GM21576 (cell line): ENCODE results near the gene LRRC55.

Source experiments
- ATAC-seq: cut with Tn5 transposase; IDR thresholded peaks from one replicate; pipeline ENCODE4 v1.9.1; 2021; ENCODE audit warnings: mild to moderate bottlenecking, moderate library complexity; ENCODE audit not compliant: unreplicated experiment

The LRRC55 gene

GRCh38 chr11:57199330-57199729, 17.6 kb downstream of the LRRC55 start:
- no peak for ATAC-seq

- ATAC-seq = no peak
Observed at GRCh38 chr11:57200917-57201316, 19.2 kb downstream of the LRRC55 start.

- no peak for ATAC-seq
Observed at GRCh38 chr11:57202281-57202680, 20.5 kb downstream of the LRRC55 start.

- no peak for ATAC-seq
Observed at GRCh38 chr11:57203359-57203758, 21.6 kb downstream of the LRRC55 start.

- no peak for ATAC-seq
Observed at GRCh38 chr11:57203882-57204480, 22.2 kb downstream of the LRRC55 start.

GRCh38 chr11:57205041-57205641, 23.4 kb downstream of the LRRC55 start:
- no peak for ATAC-seq

- ATAC-seq = no peak
Observed at GRCh38 chr11:57207168-57207567, 25.4 kb downstream of the LRRC55 start.

- no peak for ATAC-seq
Observed at GRCh38 chr11:57210781-57211180, 29.0 kb downstream of the LRRC55 start.

GRCh38 chr11:57213342-57214097, 31.8 kb downstream of the LRRC55 start:
- no peak for ATAC-seq

- ATAC-seq = no peak
Observed at GRCh38 chr11:57214098-57214417, 32.3 kb downstream of the LRRC55 start.

- no peak for ATAC-seq
Observed at GRCh38 chr11:57214494-57214893, 32.7 kb downstream of the LRRC55 start.

- no peak for ATAC-seq
Observed at GRCh38 chr11:57216463-57216862, 34.7 kb downstream of the LRRC55 start.

GRCh38 chr11:57217053-57217452, 35.3 kb downstream of the LRRC55 start:
- no peak for ATAC-seq

GRCh38 chr11:57219021-57219627, 37.4 kb downstream of the LRRC55 start:
- no peak for ATAC-seq

GRCh38 chr11:57222239-57222638, 40.5 kb downstream of the LRRC55 start:
- no peak for ATAC-seq

GRCh38 chr11:57223601-57224000, 41.8 kb downstream of the LRRC55 start:
- ATAC-seq = no peak

GRCh38 chr11:57224128-57224527, 42.4 kb downstream of the LRRC55 start:
- ATAC-seq = no peak

GRCh38 chr11:57224537-57224936, 42.8 kb downstream of the LRRC55 start:
- ATAC-seq = no peak

- ATAC-seq = no peak
Observed at GRCh38 chr11:57228600-57228999, 46.8 kb downstream of the LRRC55 start.

GRCh38 chr11:57230316-57230715, 48.6 kb downstream of the LRRC55 start:
- no peak for ATAC-seq

- ATAC-seq = no peak
Observed at GRCh38 chr11:57230791-57231538, 49.2 kb downstream of the LRRC55 start.
